ENCODE data around the gene TMPRSS11E.

- TF ChIP-seq GATA2 (IDR thresholded peaks at IDR 0.05; ENCODE audit: low read depth, low read length) = no peak
- no peak for TF ChIP-seq GATA3 (IDR thresholded peaks at IDR 0.05; ENCODE audit: low read depth, low read length)
Measured at GRCh38 chr4:68430337-68430736, 16.9 kb upstream of the TMPRSS11E start.
